ENCODE data around the gene BANK1.

- TF ChIP-seq CTCF (IDR thresholded peaks at IDR 0.05 in 2 of 3, conservative IDR thresholded peaks at IDR 0.05 in 1 of 3; ENCODE audit: control insufficient read depth in 2 of 3, extremely low read depth in 1 of 3, insufficient read depth in 1 of 3, low read depth in 3 of 3, low read length in 3 of 3) (no peak), FOXM1 (IDR thresholded peaks at IDR 0.05; ENCODE audit: low read depth, low read length) (no peak), CBX3 (IDR thresholded peaks at IDR 0.05; ENCODE audit: borderline replicate concordance, low read depth) (no peak), ZBTB40 (IDR thresholded peaks at IDR 0.05; ENCODE audit: borderline replicate concordance) (no peak), ATF2 (IDR thresholded peaks at IDR 0.05; ENCODE audit: low read length) (no peak), RCOR1 (conservative IDR thresholded peaks at IDR 0.05; ENCODE audit: low read depth, low read length) (no peak), MYB (IDR thresholded peaks at IDR 0.05; ENCODE audit: borderline replicate concordance, low read depth, low read length) (no peak)
These were observed 128.9 kb downstream of the BANK1 start for GRCh38 chr4:101919373-101919977.

All from GM12878 (cell line).